Measurements from ENCODE around the gene IGHMBP2. TPM values are rescaled to one million over a fixed set of nuclear protein-coding genes. Genes with fewer than 3 reads are reported as not detected.

Gene IGHMBP2
- total RNA-seq, 1 experiment from 2014 or later: 27.0 TPM

DNA sequence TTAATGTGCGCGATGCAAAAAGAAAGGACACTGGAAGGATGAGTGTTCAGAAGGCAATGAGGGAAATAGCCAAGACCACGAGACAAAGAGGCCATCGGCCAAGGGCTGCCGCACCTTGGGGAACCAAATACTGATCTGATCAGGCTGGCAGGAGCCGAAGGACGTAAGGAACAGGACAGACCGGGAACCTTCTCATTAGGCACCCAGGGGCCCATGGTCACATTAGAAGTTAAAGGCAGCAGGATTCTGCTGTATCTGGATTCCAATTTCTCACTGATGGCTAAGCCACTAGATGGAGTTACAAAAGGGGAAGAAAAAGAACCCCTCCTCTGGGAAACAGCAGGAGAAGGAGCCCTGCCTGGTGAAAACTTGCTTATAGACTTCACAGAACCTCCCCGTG, 33.2 kb upstream of the IGHMBP2 start:
- H3K4me3 ChIP-seq: peak overlapping the region; percentile 31; the same call in 1 of the 2 replicates
- no peaks in the 10 kb centered on the region for H3K9me3 ChIP-seq (ENCODE audit: insufficient read depth, low read depth)
- DNase-seq: peak in 1 of 2 experiments; percentile 29
- H3K27ac ChIP-seq: no peak overlapping the region
- no peaks in the 10 kb centered on the region for H3F3A ChIP-seq (ENCODE audit: insufficient read depth, low read depth)
- no peaks in the 10 kb centered on the region for H3K4me1 ChIP-seq (replicated peaks; ENCODE audit: insufficient read depth)
- H4K20me1 ChIP-seq (ENCODE audit: insufficient read depth): no peaks in the 10 kb centered on the region
- CTCF ChIA-PET: interaction anchor here (0.6 kb wide), 1 partner anchor 286 kb away, joined by 4 read pairs; no protein-coding TSS in a partner anchor
- H3K79me2 ChIP-seq (ENCODE audit: low read depth): no peaks in the 10 kb centered on the region
- POLR2A ChIA-PET (ENCODE audit: unreplicated experiment): no interaction called here
- TF ChIP-seq EZH2 (IDR thresholded peaks at IDR 0.05; ENCODE audit: low read depth): no peak
- TF ChIP-seq, protein P1, sequence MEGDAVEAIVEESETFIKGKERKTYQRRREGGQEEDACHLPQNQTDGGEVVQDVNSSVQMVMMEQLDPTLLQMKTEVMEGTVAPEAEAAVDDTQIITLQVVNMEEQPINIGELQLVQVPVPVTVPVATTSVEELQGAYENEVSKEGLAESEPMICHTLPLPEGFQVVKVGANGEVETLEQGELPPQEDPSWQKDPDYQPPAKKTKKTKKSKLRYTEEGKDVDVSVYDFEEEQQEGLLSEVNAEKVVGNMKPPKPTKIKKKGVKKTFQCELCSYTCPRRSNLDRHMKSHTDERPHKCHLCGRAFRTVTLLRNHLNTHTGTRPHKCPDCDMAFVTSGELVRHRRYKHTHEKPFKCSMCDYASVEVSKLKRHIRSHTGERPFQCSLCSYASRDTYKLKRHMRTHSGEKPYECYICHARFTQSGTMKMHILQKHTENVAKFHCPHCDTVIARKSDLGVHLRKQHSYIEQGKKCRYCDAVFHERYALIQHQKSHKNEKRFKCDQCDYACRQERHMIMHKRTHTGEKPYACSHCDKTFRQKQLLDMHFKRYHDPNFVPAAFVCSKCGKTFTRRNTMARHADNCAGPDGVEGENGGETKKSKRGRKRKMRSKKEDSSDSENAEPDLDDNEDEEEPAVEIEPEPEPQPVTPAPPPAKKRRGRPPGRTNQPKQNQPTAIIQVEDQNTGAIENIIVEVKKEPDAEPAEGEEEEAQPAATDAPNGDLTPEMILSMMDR (conservative IDR thresholded peaks at IDR 0.05): no peak
- BruUV-seq (replicated peaks): no TSS peak
- intact Hi-C loops (cut with micrococcal nuclease; ENCODE audit: unreplicated experiment): no loop called here
- H3K27me3 ChIP-seq (ENCODE audit: insufficient read depth, low read depth): no peaks in the 10 kb centered on the region
- no peaks in the 10 kb centered on the region for H3K9me2 ChIP-seq (ENCODE audit: insufficient read depth)
- H3K4me2 ChIP-seq: peak overlapping the region; percentile 71
- peak overlapping the region; percentile 66; the same call in 1 of the 2 replicates for H2AFZ ChIP-seq
- H3K36me3 ChIP-seq (ENCODE audit: low read depth): no peaks in the 10 kb centered on the region

DNA sequence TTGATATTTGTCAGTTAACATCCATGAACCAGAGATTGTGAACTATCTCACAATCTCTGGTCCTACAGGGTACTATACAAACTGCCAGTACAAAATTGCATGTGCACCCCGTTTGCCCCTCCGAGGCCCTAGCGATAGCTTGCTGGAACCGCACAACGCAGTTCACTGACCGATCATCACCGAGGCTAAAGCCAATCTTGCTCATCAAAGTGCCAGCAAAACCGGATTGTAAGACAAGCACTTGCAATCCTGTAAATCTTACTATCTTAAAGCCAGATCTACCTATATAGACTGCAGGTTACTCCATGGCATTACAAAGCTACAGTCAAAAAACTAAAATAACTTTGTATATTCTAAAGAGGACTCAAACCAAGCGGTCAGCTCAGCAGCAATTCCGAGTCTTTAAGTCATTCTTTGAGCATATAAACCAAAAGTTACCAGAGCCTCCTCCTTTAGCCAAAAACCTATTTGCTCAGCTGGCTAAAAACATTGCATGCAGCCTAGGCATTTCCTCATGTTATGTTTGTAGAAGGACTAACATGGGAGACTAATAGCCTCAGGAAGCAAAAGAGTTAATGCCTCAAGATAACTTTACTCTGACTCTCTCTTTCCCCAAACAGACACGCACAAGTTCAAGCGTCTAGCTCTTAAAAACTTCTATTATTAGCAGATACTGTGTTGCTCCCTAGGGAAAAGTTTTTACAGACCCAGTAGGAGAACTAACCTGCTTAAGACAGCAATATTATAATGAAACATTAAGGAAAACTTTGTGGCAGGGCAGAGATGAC, 31.3 kb upstream of the IGHMBP2 start:
- H4K20me1 ChIP-seq (ENCODE audit: insufficient read depth): no peaks in the 10 kb centered on the region
- BruUV-seq (replicated peaks): no TSS peak
- H3K36me3 ChIP-seq (ENCODE audit: low read depth): no peaks in the 10 kb centered on the region
- H2AFZ ChIP-seq: no peak overlapping the region
- TF ChIP-seq EZH2 (IDR thresholded peaks at IDR 0.05; ENCODE audit: low read depth): no peak
- TF ChIP-seq, protein P1 (conservative IDR thresholded peaks at IDR 0.05): no peak
- peak in 1 of 2 experiments; percentile 49 for DNase-seq
- no peaks in the 10 kb centered on the region for H3K4me1 ChIP-seq (replicated peaks; ENCODE audit: insufficient read depth)
- CTCF ChIA-PET: no interaction called here
- H3K27ac ChIP-seq: no peak overlapping the region
- H3K9me2 ChIP-seq (ENCODE audit: insufficient read depth): no peaks in the 10 kb centered on the region
- H3F3A ChIP-seq (ENCODE audit: insufficient read depth, low read depth): no peaks in the 10 kb centered on the region
- no peaks in the 10 kb centered on the region for H3K9me3 ChIP-seq (ENCODE audit: insufficient read depth, low read depth)
- H3K4me2 ChIP-seq: no peak overlapping the region
- POLR2A ChIA-PET (ENCODE audit: unreplicated experiment): no interaction called here
- H3K4me3 ChIP-seq: no peak overlapping the region
- no peaks in the 10 kb centered on the region for H3K27me3 ChIP-seq (ENCODE audit: insufficient read depth, low read depth)
- intact Hi-C loops (cut with micrococcal nuclease; ENCODE audit: unreplicated experiment): no loop called here
- H3K79me2 ChIP-seq (ENCODE audit: low read depth): no peaks in the 10 kb centered on the region

DNA sequence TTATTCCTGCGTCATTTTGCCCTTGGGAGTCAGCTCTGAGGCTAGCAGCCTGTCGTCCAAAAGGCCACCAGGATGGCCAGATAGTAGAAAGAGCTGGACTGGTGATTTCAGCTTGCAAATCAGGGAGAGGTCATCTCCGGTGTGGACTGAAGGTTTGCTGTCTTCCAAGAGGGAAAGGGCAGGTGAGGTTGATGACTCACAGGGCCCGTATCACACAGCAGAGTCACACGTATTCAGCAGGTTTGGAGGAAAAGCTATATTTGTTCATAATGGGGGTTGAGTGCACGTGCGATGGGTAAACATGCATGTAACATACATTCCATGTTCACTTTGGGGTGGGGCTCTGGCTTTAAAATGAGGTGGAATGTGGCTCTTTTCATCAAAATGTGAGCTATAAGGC, 25.7 kb upstream of the IGHMBP2 start:
- BruUV-seq (replicated peaks): no TSS peak
- POLR2A ChIA-PET (ENCODE audit: unreplicated experiment): interaction anchor here (0.7 kb wide), 2 partner anchors 24 to 384 kb away, joined by 3 to 6 read pairs; no protein-coding TSS in a partner anchor

More for the DNA sequence above, 25.7 kb upstream of the IGHMBP2 start:
- no peaks in the 10 kb centered on the region for H4K20me1 ChIP-seq (ENCODE audit: insufficient read depth)
- H3K79me2 ChIP-seq (ENCODE audit: low read depth): no peaks in the 10 kb centered on the region
- no peaks in the 10 kb centered on the region for H3K9me3 ChIP-seq (ENCODE audit: insufficient read depth, low read depth)
- no peak overlapping the region for H2AFZ ChIP-seq
- intact Hi-C loops (cut with micrococcal nuclease; ENCODE audit: unreplicated experiment): no loop called here
- H3K4me3 ChIP-seq: no peak overlapping the region
- no peak for TF ChIP-seq EZH2 (IDR thresholded peaks at IDR 0.05; ENCODE audit: low read depth)
- TF ChIP-seq, protein P1 (conservative IDR thresholded peaks at IDR 0.05): no peak
- no peaks in the 10 kb centered on the region for H3K9me2 ChIP-seq (ENCODE audit: insufficient read depth)
- DNase-seq: peak; percentile 31 to 46
- H3K27ac ChIP-seq: no peak overlapping the region
- H3K4me1 ChIP-seq (replicated peaks; ENCODE audit: insufficient read depth): 0 out of 2 replicates have a peak, but pooled peaks cover 9% of the 10 kb centered on the region
- no peaks in the 10 kb centered on the region for H3F3A ChIP-seq (ENCODE audit: insufficient read depth, low read depth)
- no peaks in the 10 kb centered on the region for H3K27me3 ChIP-seq (ENCODE audit: insufficient read depth, low read depth)
- CTCF ChIA-PET: interaction anchor here (1.0 kb wide), 1 partner anchor 26 kb away, joined by 4 read pairs; no protein-coding TSS in a partner anchor
- H3K36me3 ChIP-seq (ENCODE audit: low read depth): no peaks in the 10 kb centered on the region
- H3K4me2 ChIP-seq: no peak overlapping the region
